ENCODE measurements around the gene CFAP221.
A peak's percentile ranks its signal among the peaks of the same experiment; 100 is the strongest.

Gene CFAP221

GRCh38 chr2:119537792-119538191 is 6.5 kb upstream of the CFAP221 start:
- FAIRE-seq: no peak

DNA sequence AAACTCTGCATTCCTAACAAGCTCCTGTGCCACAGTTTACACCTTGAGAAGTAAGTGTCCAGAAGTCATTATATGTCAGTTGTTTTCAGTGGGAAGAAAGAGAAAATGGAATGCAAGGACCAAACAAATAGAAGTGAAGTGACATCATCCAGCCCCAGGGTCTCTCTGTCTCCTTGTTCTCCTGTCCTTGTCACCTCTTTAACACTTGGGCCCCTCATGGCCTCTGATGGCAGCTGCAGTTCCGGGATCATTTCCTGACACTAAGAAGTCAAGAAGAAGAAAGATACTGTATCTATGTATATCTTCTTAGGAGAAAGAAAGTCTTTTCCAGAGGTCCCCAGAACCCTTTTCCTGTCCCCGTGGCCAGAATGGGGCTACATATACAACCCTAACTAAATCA is 2.8 kb upstream of the CFAP221 start:
- FAIRE-seq: no peak

GRCh38 chr2:119544939-119545475 is 758 bp downstream of the CFAP221 start:
- no peak for FAIRE-seq

DNA sequence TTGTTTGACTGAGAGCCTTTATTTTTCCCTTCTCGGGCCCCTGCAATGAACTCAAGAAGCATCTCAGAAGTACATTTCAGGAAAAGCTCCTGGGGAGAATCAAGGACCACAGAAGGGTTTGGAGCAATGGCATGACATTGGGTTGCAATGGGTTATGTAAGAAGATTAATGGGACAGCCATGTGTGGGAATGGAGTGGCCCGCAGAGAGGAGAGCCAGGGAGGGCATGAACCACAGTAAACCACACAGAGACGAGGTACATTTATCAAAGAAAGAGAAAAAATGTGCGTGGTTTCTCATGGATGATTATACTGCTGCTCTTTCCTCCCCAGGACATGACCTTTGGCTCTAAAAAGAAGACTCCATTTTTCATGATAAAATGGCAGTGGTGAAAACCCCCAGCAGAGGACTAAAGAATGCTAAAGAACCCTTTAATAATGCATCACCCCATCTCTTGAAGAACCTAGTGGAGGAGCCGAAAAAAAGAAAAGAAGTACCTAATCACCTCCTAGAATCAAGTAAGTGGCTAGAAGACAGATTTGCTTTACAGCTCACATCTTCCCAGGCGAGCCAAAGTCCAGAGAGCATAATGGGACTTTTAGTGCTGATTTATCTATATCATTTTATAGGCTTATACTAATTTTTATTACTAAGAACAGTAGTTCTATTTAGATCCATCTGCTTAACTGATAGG is 1.7 kb downstream of the CFAP221 start:
- no peak for FAIRE-seq

- FAIRE-seq: no peak
Observed at GRCh38 chr2:119546447-119546767, 2.2 kb downstream of the CFAP221 start.

DNA sequence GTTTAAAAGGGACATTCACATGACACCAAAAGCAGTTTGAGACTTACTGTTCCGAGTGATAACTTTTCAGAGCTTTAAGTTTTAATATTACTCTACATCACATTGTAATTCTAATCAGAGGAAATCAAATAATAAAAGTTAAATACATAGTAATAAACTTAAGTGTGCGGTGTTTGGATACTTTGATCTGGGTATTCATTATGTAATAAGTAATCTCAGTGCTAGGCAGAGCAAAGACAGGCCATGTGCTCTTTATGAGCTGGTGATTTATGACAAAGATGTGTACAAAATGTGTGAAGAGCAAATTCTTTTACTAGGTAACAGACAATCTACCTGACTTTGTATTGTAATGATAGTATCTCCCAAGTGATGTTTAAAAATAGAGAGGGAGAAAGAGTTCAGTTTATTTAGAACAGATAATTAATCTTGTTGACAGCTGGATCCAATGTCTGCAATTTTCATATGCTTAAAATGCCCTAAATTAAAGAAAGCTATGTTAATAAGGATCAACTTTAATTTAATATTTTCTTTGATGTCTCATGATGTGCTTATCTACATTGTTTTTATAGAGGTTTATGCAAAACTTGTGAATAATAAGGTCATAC is 4.4 kb downstream of the CFAP221 start:
- peak; percentile 84 for FAIRE-seq

DNA sequence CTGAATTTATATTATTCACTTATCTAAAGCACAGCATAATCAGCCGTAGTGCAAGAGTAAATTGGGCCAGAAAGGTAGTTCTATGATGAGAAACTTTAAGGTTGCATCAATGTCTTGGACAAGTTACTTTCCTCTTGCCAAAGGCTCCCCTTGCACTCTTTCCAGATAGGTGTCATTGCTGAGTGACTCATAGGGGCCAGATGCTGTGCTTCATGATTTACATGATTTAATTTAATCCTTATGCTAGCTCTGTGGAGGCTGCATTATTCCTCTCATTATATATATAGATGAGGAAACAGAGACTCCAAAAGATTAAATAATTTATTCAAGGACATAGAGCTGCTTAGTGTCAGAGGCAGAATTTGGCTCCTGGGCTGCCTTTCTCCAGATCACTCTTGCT is 5.0 kb downstream of the CFAP221 start:
- FAIRE-seq: peak; percentile 30

GRCh38 chr2:119550346-119550745 is 6.1 kb downstream of the CFAP221 start:
- no peak for FAIRE-seq

GRCh38 chr2:119550856-119551255 is 6.6 kb downstream of the CFAP221 start:
- no peak for FAIRE-seq

DNA sequence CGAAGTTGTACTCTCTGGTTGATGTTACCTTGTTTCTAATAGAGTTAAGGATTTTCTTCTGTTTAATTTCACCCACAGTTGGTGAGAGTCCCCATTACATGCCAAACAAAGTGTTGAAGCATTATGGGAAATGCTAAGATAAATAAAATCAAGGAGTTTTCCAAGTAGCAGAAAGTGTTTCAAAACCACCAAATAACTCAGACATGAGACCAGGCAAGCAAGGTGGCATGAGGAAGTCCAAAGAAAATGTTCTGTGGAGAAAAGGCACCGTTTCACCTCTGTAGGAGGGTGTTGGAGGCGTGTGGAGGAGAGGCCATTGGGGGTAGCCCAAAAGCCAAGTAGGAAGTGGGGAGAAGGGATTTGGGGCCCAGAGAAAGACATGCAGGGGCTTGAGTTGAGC is 8.7 kb downstream of the CFAP221 start:
- FAIRE-seq: no peak

DNA sequence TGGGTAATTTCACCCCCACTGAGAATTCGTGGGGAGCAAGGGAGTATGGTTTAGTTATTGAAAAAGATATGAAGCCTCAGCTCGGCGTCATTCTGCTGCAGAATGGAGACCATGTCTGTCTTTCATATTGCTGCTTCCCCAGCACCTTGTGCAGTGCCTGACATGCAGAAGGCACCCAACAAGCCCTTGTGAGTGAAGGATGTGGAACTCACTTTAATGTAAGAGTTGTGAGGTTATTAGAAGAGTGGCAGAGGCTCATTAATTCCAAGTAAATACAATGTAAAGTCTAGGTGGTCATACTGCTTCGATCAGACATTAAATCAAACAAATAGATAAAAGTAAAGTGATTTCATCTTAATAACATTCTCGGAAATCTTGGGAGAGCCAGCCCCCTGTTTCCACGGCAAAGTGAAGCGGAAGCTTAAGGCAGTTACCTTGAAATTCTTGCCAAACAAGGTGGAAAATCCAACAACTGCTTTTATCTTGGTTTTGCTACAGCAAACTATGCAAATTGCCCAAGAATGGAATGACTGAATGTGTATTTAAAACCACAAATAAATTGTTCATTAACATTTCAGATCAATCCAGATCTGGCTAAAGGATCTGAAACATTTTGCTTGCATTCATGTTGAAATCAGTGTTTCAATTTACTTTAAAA is 9.6 kb downstream of the CFAP221 start:
- FAIRE-seq: peak; percentile 56

DNA sequence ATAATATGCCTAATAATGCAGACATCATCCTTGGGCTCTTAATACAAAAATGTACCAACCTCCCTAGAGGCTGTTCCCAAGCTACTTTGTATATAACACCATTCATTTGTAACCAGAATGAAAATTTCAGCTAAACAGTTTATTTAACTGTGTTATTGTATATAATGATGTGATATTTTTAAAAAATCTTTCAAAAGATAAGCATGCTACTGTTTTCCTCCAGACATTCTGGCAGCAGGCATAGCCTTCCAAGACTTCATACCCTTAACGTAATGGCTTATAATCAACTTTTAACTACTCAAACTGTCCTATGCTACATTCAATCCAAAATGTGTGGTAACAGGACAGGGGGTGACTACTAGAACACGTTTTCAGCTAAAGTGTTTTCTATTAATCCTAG is 21.2 kb downstream of the CFAP221 start:
- no peak for FAIRE-seq

- no peak for FAIRE-seq
Observed at GRCh38 chr2:119567292-119567691, 23.0 kb downstream of the CFAP221 start.

DNA sequence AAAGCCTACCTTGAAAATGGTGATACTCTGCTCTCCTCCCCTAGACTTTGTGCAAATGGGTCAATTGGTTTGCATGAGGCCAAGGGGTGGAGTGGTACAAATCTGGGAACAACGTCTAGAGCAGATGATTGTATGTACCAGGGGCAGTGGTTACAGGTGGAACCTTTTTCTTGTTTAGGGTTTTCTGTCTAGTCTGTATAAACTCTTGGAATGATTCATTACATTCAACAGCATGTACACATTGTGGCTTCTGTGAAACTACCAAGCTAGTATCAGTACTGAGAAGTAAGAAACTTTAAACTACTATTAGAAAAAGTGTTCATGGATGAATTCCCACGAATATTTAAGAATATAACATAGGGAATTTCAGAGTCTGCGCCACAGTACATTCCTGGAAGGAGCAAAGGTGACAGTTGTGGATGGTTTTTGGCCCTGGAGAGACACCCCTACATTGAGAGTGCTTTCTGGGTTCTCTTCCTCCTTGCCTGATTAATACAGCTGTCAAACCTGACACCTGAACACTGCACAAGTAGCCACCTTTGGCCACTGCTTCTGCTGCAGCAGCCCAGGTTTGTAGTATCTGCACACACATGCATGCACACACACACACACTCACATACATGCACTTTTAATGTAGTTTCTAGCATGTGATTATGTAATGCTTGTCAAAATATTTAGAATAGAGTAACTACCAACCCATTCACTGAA is 30.0 kb downstream of the CFAP221 start:
- FAIRE-seq: no peak

DNA sequence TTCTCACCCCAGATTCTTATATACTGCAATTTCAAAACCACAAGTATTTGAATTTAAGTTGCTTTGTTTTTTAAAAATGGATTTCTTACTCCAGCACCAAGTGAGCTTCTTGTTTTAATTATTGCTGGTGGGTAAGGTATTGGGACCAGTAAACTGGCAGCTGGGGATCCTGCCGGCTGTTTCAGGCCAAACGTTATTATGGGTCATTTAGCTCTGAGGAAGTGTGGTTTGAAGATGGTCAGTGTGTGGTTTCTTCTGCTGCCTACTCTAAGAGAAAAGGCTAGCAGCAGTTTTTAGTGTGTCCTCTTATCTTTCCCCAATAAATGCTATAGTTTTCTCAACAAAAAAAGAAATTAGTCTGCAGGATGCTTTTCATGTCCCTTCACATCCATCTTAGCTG is 30.6 kb downstream of the CFAP221 start:
- no peak for FAIRE-seq

DNA sequence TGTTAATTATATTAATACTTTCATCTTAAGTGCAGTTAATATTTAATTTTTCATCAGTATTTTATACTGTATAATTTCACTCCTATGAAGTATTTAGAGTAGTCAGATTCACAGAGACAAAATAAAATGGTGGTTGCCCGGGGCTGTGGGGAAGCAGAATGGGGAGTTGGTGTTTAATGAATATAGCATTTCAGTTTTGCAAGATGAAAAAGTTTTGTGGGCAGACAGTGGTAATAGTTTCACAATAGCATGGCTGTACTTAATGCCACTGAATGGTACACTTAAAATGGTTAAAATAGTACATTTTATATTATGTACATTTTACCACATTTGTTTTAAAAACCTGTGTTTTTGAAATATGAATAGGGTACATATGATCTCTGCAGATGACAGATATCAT is 31.2 kb downstream of the CFAP221 start:
- FAIRE-seq: no peak

GRCh38 chr2:119579424-119580295 is 35.4 kb downstream of the CFAP221 start:
- FAIRE-seq: peak; percentile 84

- FAIRE-seq: no peak
Observed at GRCh38 chr2:119580550-119581072, 36.4 kb downstream of the CFAP221 start.

- FAIRE-seq: peak; percentile 92
Observed at GRCh38 chr2:119583291-119583690, 39.0 kb downstream of the CFAP221 start.

DNA sequence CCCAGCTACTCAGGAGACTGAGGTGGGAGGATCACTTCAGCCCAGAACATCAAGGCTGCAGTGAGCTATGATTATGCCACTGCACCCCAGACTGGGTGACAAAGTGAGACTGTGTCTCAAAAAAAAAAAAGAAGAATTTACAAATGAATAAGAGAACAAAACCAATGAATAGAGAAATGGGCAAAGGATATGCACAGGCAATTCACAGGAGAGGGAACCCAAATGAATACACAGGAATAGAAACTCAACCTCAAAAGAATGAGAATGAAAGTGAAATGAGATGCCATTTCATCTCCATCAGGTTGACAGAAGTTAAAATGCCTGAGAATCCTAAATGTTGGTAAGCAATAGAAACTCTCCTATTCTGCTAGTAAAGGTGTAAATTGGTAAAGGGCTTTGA is 40.2 kb downstream of the CFAP221 start:
- no peak for FAIRE-seq

DNA sequence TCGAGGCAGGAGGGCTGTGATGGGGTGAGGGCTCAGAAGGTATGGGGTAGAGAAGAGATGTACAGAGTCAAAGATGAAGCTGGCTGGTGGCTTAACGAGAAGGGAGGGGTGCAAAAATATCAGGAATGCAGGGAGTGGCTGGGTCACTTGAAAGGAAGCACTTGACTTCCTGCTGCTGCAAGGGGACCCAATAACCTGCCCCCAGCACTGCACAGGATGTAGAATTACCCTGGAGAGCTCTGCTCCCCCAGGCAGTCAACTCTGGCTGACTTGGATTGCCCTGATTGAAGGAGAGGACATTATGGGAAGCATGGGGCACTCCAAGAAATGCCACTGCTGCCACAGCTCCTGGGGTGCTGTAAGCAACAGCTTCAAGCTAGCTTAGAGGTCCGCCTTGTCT is 41.8 kb downstream of the CFAP221 start:
- FAIRE-seq: no peak

DNA sequence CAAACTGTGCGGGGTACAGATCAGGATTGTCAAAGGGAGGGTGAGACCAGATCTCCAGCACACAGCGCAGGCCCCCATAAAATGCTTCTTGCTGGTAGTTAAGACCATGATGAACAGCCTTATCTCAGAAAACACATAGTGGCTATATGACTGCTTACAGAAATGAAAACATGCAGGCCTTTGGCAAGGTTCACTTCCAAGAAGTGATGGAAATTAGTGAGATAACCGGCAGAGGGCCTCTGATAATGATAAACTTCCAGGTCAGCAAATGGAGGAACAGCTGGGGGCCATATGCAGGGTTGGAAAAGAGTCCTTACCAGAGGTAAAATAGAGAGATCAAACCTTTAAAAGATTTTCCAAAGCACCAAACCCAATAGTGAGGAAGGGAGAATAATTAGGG is 46.6 kb downstream of the CFAP221 start:
- no peak for FAIRE-seq
